B cell (primary cell): ENCODE results near the gene SLIT3.

Experiments
- CTCF ChIP-seq: fragments of 200-600 bp; IDR thresholded peaks from one replicate; pipeline ENCODE4 v1.8.0; 2022; ENCODE audit warnings: antibody characterized with exemption, mild to moderate bottlenecking
- EZH2 ChIP-seq: IDR thresholded peaks from 2 replicates; pipeline ENCODE4 v1.6.1; 2012; ENCODE audit warnings: borderline replicate concordance, low read depth, mild to moderate bottlenecking, moderate library complexity, low read length; ENCODE audit not compliant: insufficient read depth, poor library complexity, severe bottlenecking

GRCh38 chr5:168899673-168900072 lies 401.3 kb downstream of the SLIT3 start:
- no peak for TF ChIP-seq CTCF
- TF ChIP-seq EZH2 = no peak
